GM20431 (cell line): ENCODE measurements around the gene GNMT.
"Not testable (repeated sequence)": the region's sequence is repeated elsewhere in the genome, so short reads cannot be mapped to it uniquely, and the experiment has no call there.

Source experiments
- in situ Hi-C: fragments of 300-500 bp; cut with MseI, MboI; formaldehyde crosslinking; loops from one replicate; pipeline ENCODE4 v1.15.0; 2020; ENCODE audit warnings: low sequenced_read_pairs; ENCODE audit not compliant: unreplicated experiment

GNMT gene

GRCh38 chr6:42939810-42940167 lies 20.8 kb upstream of the GNMT start:
- in situ Hi-C loops, result no loop called here

DNA sequence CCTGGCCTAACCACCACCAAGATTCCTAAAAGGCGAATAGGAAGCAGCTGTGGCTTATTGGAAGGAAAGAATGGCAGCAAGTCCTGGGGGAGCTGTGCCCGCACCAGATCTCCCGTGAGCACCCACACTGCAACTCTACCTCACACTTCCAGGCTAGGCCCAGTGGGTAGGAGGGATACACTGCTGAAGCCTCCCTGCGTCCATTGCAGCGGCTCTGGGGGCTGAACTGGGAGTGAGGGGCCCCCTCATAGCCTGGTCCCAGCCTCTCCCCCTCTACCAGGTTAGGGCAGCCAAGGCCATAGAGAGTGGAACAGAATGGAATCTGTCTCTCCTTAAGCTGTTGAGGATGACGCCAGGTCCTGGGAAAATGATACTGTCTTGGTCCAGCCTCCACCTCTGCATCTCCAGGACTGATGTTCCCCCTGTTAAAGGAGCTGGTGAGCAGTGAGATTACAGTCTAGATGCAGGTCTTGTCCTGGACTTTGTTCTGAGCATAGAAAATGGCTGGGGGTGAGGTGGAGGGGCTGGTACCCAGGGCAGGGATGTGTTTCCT lies 20.0 kb upstream of the GNMT start:
- in situ Hi-C loops, result no loop called here

DNA sequence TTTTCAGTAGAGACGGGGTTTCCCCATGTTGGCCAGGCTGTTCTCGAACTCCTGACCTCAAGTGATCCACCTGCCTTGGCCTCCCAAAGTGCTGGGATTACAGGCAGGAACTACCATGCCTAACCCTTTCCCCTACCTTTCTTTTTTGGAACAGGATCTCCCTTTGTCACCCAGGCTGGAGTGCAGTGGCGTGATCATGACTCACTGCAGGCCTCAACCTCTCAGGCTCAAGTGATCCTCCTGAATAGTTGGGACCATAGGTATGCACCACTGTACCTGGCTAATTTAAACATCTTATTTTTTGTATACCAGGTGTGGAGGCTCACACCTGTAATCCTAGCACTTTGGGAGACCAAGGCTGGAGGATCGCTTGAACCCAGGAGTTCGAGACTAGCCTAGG lies 19.2 kb upstream of the GNMT start:
- in situ Hi-C loops, result not testable (repeated sequence)

GRCh38 chr6:42942444-42942843 lies 18.1 kb upstream of the GNMT start:
- in situ Hi-C loops, result no loop called here

DNA sequence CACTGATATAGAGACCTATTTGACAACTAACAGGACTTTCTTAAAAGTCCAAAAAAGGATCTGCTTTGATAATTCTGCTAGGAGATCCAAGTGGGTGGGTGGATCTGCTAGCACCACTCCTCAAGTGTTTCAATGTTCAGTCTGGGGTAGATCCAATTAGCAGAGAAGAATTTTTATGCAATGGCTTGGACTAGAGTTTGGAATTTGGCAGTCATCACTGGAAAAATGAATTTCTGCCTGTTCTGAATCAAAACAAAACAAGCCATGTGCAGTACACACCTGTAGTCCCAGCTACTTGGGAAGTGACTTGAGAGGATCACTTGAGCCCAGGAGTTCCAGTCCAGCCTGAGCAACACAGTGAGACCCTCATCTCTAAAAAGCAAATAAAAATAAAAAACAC lies 12.6 kb upstream of the GNMT start:
- in situ Hi-C loops, result no loop called here

- in situ Hi-C loops, result no loop called here
Observed at GRCh38 chr6:42952389-42952788, 8.2 kb upstream of the GNMT start.

DNA sequence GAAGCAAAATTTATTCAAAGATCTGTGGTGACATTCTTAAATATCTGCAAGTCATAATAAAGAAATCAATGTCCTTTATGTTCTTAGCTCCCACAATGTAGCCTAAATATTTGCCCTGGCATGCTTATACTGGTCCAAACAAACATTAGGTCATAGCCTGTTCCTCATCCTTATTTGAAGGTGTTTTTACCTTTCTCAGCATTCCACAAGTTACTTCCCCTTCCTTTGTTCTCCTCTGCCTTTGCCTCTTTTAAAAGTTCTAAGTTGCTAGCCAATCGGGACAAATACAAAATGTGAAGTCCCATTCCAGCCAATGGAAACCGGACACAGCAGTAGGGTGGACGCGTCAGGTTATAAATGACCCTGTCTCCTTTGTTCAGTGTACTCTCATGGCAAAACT lies 6.1 kb upstream of the GNMT start:
- in situ Hi-C loops, result not testable (repeated sequence)

GRCh38 chr6:42958125-42958524 lies 2.4 kb upstream of the GNMT start:
- in situ Hi-C loops, result no loop called here

DNA sequence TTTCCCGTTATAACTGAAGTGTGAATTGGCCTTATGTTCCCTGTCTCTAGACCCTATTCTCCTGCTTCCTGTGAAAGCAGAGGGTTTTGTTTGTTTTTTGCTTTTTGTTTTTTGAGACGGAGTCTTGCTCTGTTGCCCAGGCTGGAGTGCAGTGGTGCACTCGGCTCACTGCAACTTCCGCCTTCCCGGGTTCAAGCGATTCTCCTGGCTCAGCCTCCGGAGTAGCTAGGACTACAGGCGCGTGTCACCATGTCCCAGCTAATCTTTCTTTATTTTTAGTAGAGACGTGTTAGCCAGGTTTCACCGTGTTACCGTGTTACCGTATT lies 674 bp upstream of the GNMT start:
- in situ Hi-C loops, result no loop called here

DNA sequence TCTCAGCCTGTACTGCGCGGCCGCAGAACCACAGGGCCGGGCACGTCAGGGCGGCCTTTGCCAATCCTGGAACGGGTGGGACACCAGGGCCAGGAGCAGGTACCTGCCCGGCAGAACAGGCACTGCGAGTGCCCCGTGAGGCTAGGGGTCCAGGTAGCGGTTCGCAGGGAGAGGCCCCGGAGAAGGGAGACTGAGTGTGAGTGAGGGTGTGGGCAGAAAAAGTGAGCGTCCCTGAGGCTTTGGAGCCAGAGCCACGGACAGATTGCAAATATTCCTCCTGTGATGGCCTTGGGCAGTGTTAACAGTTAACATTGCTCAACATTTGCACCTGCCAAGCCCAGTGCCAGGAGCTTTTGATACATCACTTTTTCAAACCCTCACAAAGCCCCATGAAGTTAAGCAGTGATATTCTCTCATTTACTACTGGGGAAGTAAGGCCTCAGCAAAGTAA lies 491 bp downstream of the GNMT start:
- in situ Hi-C loops, result no loop called here

DNA sequence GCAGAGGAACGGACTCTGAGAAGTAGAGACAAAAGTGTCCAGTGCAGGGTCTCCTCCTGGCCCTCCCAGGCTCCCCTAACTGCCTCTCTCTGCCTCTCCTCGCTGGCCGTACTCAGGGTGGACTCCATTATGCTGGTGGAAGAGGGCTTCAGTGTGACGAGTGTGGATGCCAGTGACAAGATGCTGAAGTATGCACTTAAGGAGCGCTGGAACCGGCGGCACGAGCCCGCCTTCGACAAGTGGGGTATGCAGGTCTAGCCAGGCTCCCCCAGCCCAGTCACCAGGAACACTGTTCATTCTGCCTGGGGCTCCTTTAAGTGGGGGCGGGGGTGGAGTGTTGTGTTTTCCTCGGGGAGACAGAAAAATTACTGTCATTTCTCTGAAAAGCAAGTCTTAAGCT lies 1.5 kb downstream of the GNMT start:
- in situ Hi-C loops, result no loop called here

DNA sequence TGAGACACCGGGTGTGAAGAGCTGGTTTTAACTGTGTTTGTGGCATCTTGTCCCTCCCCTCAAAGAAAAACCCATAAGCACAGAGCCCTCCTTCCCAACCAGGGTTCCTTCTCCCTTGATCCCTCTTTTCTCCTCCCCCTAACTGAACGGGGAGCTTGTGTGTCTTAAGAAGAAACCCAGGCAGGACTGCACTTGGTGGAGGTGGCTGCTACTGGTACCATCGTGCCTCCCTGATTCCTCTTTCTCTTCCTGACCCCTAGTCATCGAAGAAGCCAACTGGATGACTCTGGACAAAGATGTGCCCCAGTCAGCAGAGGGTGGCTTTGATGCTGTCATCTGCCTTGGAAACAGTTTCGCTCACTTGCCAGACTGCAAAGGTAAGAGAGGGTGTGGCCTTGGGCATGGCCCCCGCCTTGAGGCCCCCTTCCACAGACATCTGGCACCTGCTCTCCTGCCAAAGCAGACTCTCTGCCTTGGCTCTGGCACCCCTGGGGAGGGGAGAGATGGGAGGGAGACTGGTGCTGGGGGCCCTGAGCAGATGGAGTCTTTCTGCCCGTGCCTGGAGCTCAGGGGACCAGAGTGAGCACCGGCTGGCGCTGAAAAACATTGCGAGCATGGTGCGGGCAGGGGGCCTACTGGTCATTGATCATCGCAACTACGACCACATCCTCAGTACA lies 2.1 kb downstream of the GNMT start:
- in situ Hi-C loops, result no loop called here

DNA sequence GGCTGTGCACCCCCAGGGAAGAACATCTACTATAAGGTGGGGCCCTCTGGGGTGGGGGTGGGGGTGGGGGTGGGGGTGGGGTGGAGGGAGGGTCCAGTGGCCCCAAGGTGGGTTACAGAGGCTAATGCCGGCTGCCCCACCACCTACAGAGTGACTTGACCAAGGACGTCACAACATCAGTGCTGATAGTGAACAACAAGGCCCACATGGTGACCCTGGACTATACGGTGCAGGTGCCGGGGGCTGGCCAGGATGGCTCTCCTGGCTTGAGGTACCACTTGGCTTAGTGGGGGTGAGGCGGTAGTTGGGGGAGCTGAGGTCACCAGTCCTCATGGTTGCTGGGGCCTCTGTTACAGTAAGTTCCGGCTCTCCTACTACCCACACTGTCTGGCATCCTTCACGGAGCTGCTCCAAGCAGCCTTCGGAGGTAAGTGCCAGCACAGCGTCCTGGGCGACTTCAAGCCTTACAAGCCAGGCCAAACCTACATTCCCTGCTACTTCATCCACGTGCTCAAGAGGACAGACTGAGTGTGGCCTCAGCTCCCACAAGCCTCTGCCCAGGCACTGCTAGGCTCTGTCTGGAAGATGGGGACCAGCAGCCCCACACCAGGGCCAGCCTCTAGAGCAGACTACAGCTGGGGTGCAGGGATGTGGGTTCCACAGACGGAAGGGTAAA lies 2.8 kb downstream of the GNMT start:
- in situ Hi-C loops, result no loop called here

- in situ Hi-C loops, result no loop called here
Observed at GRCh38 chr6:42963855-42964605, 3.5 kb downstream of the GNMT start.

- in situ Hi-C loops, result no loop called here
Observed at GRCh38 chr6:42966571-42966970, 6.0 kb downstream of the GNMT start.

- in situ Hi-C loops, result no loop called here
Observed at GRCh38 chr6:42967228-42967627, 6.7 kb downstream of the GNMT start.

DNA sequence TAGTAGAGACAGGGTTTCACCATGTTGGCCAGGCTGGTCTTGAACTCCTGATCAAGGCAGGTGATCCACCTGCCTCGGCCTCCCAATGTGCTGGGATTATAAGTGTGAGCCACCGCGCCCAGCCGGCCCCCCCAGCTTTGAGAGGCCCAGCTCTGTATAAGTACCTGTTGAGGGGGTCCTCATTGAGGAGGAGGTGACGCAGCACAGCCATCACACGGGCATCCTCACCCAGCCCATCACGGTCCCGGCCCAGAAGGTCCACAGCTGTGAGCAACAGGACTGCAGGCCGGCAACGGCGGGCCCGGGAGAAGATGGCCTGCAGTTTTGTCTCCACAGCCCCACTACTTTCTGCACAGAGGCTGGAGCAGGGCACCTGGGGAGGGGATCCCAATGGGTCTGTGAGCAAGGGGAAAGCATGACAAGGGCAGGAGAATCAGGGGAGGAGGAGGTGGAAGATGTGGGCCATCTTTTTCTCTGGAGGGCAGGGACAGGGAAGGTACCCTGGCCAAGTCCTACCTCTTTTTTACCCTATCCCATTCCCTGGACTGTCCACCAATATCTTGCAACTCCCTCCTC lies 7.7 kb downstream of the GNMT start:
- in situ Hi-C loops, result no loop called here

DNA sequence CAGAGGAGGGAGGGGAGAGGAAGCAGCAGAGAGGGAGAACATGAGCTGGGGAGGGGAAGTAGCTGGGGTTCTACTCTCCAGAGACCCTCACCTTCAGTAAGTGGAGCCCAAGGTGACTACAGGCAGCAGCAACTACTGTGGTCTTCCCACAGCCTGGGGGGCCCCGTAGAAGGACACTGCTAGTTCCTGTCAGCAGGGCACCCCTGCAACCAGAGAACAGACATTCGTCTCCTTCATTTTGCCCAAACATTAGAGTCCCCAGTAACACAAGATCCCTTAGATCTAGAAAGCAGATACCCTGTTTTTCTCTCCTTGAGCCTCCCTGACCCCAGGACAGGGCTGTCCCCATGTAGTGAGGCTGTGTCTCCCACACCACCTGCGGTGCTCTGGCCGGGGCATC lies 8.2 kb downstream of the GNMT start:
- in situ Hi-C loops, result no loop called here

DNA sequence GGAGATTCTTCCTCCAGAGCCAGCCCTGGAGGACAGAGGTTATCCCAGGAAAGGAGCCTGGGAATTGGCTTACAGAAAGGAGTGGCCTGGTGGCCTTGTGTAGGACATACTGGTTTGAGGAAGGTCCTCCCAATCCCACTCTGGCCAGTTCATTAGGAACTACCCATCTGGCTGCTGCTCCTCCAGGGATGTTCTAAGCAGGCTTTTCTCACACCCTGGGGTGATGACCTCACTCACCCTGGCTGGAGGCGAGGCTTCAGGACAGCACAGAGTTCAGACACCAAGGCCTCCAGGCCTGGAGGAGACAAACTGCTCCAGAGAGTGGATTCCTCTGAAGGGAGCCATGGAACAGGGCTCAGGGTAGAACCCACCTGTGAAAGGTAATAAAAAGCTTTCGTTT lies 8.9 kb downstream of the GNMT start:
- in situ Hi-C loops, result no loop called here

DNA sequence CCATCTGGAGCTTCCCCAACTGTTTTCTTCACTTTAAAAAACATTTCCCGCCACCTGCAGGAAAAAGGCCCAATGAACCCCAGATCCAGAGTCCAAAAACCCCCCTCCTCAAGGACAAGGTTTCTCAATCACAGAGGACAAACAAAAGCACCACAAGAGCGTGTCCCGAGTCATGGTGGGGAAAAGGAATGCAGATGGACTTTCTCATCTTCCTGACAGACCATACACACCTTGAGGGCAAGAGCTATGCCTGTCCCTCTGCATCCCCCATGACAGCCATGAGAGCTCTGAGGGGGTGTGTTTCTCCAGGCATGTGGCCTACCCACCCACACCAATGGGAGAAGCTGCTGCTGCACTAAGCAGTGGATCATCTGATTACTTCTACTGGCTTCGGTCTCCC lies 9.4 kb downstream of the GNMT start:
- in situ Hi-C loops, result no loop called here
